GM12873 (cell line): Measurements from ENCODE around the gene ITGAV.

Experiments
- TF ChIP-seq, protein P1 (sequence below): IDR thresholded peaks from 2 replicates; pipeline ENCODE4 v1.5.1; 2012; ENCODE audit warnings: low read depth, mild to moderate bottlenecking, moderate library complexity, low read length, control low read depth; ENCODE audit not compliant: insufficient read depth; ENCODE audit errors: missing control alignments

The ITGAV gene

DNA sequence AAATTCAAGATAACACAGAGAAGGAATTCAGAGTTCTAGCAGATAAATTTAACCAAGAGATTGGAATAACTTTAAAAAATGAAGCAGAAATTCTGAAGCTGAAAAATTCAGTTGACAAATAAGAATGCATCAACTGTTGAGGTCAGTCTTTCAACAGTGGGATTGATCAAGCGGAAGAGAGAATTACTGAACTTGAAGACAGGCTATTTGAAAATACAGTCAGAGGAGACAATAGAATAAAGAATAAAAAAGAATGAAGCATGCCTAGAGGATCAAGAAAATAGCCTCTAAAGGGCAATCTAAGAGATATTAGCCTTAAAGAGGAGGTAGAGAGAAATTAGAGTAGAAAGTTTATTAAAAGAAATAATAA, 27.7 kb upstream of the ITGAV start:
- TF ChIP-seq, protein P1, sequence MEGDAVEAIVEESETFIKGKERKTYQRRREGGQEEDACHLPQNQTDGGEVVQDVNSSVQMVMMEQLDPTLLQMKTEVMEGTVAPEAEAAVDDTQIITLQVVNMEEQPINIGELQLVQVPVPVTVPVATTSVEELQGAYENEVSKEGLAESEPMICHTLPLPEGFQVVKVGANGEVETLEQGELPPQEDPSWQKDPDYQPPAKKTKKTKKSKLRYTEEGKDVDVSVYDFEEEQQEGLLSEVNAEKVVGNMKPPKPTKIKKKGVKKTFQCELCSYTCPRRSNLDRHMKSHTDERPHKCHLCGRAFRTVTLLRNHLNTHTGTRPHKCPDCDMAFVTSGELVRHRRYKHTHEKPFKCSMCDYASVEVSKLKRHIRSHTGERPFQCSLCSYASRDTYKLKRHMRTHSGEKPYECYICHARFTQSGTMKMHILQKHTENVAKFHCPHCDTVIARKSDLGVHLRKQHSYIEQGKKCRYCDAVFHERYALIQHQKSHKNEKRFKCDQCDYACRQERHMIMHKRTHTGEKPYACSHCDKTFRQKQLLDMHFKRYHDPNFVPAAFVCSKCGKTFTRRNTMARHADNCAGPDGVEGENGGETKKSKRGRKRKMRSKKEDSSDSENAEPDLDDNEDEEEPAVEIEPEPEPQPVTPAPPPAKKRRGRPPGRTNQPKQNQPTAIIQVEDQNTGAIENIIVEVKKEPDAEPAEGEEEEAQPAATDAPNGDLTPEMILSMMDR, result no peak

DNA sequence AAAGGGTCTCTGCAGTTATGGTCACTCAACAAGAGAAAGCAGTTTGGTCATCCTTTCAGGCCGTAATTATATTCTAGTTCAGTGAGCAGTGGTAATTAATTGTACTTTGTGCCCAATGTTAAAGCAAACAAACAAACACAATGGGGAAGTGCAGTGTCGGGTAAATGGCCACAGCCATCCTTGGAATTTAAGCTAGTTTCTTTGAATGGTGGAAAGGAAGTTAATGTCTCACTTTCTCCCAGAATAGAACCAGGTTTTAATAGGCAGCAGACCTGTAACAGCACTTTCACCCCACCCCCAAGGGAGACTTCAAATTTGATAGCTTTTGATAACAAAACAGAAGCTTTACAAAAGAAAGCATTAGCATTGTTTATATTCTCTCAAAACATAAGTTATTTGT, 20.0 kb upstream of the ITGAV start:
- TF ChIP-seq, protein P1, result no peak

DNA sequence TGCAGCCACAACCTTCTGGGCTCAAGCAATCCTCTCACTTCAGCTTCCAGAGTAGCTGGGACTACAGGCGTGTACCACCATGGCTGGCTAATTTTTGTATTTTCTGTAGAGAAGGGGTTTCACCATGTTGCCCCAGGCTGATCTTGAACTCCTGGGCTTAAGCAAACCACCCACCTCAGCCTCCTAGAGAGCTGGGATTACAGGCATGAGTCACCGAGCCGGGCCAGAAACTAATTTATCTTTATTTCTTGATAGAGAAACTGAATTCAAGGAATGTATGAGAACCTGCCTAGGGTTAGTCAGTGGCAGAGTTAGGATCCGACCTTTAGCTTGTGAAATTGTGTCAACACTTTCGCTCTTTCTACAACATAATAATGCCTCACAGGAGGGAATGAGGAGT, 19.3 kb upstream of the ITGAV start:
- TF ChIP-seq, protein P1, result no peak

DNA sequence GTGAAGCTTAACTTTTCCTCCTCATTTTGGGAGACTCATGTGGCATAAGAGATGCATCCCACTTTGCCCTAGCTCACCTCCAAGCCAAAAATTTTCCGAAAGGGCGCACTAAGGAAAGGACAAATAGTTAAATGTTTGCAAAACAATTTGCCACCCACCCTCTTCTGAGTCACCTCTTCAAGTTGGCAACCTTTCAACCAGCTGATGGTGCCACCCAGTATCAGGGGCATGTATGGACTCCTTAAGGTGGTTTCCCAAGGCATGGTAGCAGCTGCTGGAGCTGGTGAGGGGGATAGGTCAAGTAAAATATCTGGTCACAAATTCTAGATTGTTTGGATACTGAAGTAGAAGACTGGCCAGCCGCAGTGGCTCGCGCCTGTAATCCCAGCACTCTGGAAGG, 17.2 kb upstream of the ITGAV start:
- TF ChIP-seq, protein P1, result no peak

DNA sequence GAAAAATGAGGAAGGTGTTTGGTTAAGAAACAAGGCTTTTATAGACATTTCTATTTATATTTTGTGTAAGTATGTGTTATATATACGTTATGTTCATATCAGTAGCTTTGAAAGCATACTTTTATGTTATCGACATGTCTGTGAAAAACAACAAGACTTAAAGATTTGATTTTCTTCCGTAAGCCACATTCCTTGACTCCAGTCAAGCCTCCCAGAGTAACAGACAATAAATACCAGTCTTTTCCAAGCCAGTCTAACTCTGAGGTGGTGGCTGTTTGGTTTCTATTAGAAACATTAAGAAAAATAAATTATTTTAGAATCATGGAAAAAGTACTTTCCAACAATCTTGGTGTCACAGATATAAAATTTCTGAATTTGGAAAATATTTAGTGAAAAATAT, 16.3 kb upstream of the ITGAV start:
- TF ChIP-seq, protein P1, result no peak

DNA sequence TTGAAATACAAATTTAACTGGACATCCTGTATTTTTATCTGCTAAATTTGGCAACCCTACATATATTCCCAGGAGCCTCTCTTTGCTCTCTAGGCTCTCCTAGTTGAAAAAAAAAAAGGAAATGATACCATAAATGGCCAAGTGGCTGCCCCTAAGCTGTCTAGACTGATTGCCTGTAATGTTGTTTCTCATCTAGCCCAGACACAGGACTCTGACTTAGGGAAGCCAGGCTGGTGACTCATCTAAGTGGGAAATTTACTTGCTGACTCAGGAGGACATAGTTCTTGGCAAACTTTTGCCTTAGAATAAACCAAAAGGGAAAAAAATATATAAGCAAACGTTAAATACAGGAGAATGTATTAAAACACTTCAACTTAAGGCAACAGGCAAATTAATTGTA, 14.6 kb upstream of the ITGAV start:
- TF ChIP-seq, protein P1, result no peak

DNA sequence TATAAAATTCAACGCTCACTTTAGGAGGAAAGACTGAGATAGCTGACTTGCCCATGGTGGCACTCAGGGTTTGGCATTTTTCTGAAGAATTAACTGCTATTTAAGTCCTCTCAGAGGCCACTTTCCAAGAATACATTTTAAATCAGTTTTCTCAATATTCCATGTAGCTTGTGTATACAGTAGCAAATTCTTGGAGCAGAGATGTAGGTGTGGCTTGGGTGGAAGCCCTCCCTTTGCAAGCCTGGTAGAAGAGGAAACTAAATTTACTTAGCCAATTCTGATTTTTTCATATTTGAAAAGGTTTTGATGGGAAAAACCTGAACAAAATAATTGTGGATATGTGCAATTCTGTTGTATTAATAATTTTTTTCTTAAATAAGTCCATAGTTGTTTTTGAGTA, 14.0 kb upstream of the ITGAV start:
- TF ChIP-seq, protein P1, result no peak

DNA sequence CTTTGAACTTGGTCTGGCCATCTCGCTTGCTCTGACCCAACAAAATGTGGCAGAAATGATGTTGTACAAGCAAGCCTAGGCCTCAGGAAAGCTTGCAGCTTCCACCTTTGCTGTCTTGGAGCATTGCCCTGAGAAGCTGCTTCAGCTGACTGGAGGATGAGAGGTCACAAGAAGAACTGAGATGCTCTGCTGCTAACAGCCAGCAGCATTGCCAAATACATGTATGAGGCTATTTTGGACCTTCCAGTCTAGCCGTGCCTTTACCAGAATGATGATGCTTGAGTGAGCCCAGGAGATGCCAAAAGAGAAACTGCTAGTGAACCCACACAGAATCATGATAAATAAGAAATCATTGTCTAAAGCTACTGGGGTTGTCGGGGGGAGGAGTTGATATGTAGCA, 13.2 kb upstream of the ITGAV start:
- TF ChIP-seq, protein P1, result no peak
